ENCODE results near the gene SNIP1.
"Not testable (repeated sequence)": the region's sequence is repeated elsewhere in the genome, so short reads cannot be mapped to it uniquely, and the experiment has no call there.

SNIP1 gene

GRCh38 chr1:37540036-37540785, 13.9 kb downstream of the SNIP1 start:
- H3K9me3 ChIP-seq (ENCODE audit: control insufficient read depth, insufficient read depth, low read depth, low read length), result no peaks in the 10 kb centered on the region
- POLR2A ChIA-PET, result no interaction called here

DNA sequence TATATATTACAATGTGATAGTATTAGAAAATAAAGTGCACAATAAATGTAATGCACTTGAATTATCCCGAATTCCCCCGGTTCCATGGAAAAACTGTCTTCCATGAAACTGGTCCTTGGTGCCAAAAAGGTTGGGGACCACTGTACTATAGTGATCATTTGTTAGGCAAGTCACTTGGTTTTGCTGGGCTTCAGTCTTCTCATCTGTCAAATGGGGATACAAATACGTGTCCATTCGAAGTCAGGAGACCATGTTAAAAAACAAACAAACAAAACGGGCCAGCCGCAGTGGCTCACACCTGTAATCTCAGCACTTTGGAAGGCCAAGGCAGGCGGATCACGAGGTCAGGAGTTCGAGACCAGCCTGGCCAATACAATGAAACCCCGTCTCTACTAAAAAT, 14.9 kb downstream of the SNIP1 start:
- H3K27ac ChIP-seq (ENCODE audit: extremely low read depth, low read depth, low read length); CTCF ChIA-PET; H3K9me3 ChIP-seq (ENCODE audit: control insufficient read depth, insufficient read depth, low read depth, low read length); H3K4me3 ChIP-seq (ENCODE audit: low read depth, low read length); H3K4me1 ChIP-seq (ENCODE audit: control insufficient read depth, insufficient read depth, low read length): not testable (repeated sequence)
- H3K36me3 ChIP-seq (ENCODE audit: control insufficient read depth in 2 of 2, insufficient read depth in 1 of 2, low read length in 2 of 2), result peaks cover 42 to 82% of the 10 kb centered on the region in 2 experiments
- POLR2A ChIA-PET, result interaction anchor here (1.1 kb wide), 1 partner anchor 25 kb away, joined by 4 read pairs; the partner anchor contains the start of gene MEAF6

More at GRCh38 chr1:37540036-37540785, 13.9 kb downstream of the SNIP1 start:
- no peak for TF ChIP-seq ZFP3 (tag by site-specific recombination; IDR thresholded peaks at IDR 0.05; ENCODE audit: low read depth)
- H3K36me3 ChIP-seq (ENCODE audit: control insufficient read depth in 2 of 2, insufficient read depth in 1 of 2, low read length in 2 of 2), result peaks cover 45 to 92% of the 10 kb centered on the region in 2 experiments
- H3K27ac ChIP-seq (ENCODE audit: extremely low read depth, low read depth, low read length), result no peak overlapping the region
- CTCF ChIA-PET, result interaction anchor here (0.7 kb wide), 1 partner anchor 16 kb away, joined by 3 read pairs; no protein-coding TSS in a partner anchor
- no peaks in the 10 kb centered on the region for H3K4me1 ChIP-seq (ENCODE audit: control insufficient read depth, insufficient read depth, low read length)
- no peak overlapping the region for H3K4me3 ChIP-seq (ENCODE audit: low read depth, low read length)

DNA sequence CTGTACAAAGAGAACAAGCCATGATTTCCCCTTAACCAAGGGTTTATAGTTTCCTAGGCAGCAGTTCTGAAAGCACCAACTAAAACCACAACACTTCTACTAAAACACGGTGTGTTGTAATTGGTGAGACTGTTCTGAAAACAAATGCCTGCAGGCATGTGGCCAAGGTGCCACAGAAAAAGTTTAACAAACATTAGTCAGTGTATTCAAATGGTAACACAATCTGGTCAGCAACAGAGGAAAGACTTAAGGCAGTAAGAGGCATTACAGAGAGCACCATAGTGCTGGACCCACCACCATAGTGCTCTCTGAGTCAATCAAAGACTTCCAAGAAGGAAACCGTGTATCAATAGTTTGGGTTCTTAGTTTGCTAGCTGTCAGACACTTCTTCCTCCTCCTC, 16.7 kb downstream of the SNIP1 start:
- ChIA-PET POLR2A (no interaction called here), CTCF (interaction anchor here (1.8 kb wide), 1 partner anchor 23 kb away, joined by 6 read pairs; the partner anchor contains the start of gene MEAF6)
- no peak overlapping the region for H3K4me3 ChIP-seq (ENCODE audit: low read depth, low read length)
- H3K4me1 ChIP-seq (ENCODE audit: control insufficient read depth, insufficient read depth, low read length), result peaks cover 3% of the 10 kb centered on the region; the same call in 1 of the 2 replicates
- H3K36me3 ChIP-seq (ENCODE audit: control insufficient read depth in 2 of 2, insufficient read depth in 1 of 2, low read length in 2 of 2), result peaks cover 29 to 71% of the 10 kb centered on the region in 2 experiments
- no peaks in the 10 kb centered on the region for H3K9me3 ChIP-seq (ENCODE audit: control insufficient read depth, insufficient read depth, low read depth, low read length)
- TF ChIP-seq ZFP69B (tag by site-specific recombination; IDR thresholded peaks at IDR 0.05), result peak; percentile 76
- TF ChIP-seq ZNF513 (tag by site-specific recombination; IDR thresholded peaks at IDR 0.05), result peak; percentile 71; the same call in 1 of the 2 replicates
- TF ChIP-seq, protein P1, sequence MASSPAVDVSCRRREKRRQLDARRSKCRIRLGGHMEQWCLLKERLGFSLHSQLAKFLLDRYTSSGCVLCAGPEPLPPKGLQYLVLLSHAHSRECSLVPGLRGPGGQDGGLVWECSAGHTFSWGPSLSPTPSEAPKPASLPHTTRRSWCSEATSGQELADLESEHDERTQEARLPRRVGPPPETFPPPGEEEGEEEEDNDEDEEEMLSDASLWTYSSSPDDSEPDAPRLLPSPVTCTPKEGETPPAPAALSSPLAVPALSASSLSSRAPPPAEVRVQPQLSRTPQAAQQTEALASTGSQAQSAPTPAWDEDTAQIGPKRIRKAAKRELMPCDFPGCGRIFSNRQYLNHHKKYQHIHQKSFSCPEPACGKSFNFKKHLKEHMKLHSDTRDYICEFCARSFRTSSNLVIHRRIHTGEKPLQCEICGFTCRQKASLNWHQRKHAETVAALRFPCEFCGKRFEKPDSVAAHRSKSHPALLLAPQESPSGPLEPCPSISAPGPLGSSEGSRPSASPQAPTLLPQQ (tag by site-specific recombination; IDR thresholded peaks at IDR 0.05), result peak; percentile 96
- TF ChIP-seq ZNF169 (tag by site-specific recombination; IDR thresholded peaks at IDR 0.05), result no peak
- TF ChIP-seq RBAK (tag by site-specific recombination; IDR thresholded peaks at IDR 0.05), result no peak
- TF ChIP-seq, protein P2, sequence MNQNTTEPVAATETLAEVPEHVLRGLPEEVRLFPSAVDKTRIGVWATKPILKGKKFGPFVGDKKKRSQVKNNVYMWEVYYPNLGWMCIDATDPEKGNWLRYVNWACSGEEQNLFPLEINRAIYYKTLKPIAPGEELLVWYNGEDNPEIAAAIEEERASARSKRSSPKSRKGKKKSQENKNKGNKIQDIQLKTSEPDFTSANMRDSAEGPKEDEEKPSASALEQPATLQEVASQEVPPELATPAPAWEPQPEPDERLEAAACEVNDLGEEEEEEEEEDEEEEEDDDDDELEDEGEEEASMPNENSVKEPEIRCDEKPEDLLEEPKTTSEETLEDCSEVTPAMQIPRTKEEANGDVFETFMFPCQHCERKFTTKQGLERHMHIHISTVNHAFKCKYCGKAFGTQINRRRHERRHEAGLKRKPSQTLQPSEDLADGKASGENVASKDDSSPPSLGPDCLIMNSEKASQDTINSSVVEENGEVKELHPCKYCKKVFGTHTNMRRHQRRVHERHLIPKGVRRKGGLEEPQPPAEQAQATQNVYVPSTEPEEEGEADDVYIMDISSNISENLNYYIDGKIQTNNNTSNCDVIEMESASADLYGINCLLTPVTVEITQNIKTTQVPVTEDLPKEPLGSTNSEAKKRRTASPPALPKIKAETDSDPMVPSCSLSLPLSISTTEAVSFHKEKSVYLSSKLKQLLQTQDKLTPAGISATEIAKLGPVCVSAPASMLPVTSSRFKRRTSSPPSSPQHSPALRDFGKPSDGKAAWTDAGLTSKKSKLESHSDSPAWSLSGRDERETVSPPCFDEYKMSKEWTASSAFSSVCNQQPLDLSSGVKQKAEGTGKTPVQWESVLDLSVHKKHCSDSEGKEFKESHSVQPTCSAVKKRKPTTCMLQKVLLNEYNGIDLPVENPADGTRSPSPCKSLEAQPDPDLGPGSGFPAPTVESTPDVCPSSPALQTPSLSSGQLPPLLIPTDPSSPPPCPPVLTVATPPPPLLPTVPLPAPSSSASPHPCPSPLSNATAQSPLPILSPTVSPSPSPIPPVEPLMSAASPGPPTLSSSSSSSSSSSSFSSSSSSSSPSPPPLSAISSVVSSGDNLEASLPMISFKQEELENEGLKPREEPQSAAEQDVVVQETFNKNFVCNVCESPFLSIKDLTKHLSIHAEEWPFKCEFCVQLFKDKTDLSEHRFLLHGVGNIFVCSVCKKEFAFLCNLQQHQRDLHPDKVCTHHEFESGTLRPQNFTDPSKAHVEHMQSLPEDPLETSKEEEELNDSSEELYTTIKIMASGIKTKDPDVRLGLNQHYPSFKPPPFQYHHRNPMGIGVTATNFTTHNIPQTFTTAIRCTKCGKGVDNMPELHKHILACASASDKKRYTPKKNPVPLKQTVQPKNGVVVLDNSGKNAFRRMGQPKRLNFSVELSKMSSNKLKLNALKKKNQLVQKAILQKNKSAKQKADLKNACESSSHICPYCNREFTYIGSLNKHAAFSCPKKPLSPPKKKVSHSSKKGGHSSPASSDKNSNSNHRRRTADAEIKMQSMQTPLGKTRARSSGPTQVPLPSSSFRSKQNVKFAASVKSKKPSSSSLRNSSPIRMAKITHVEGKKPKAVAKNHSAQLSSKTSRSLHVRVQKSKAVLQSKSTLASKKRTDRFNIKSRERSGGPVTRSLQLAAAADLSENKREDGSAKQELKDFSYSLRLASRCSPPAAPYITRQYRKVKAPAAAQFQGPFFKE (tag by site-specific recombination; IDR thresholded peaks at IDR 0.05; ENCODE audit: borderline replicate concordance), result no peak
- TF ChIP-seq GLIS1 (tag by site-specific recombination; IDR thresholded peaks at IDR 0.05), result no peak
- TF ChIP-seq ZNF362 (tag by site-specific recombination; IDR thresholded peaks at IDR 0.05), result peak; percentile 44; the same call in 1 of the 2 replicates
- no peak overlapping the region for H3K27ac ChIP-seq (ENCODE audit: extremely low read depth, low read depth, low read length)

All from HEK293 (cell line).